ENCODE results near the gene USP43.

The USP43 gene

DNA sequence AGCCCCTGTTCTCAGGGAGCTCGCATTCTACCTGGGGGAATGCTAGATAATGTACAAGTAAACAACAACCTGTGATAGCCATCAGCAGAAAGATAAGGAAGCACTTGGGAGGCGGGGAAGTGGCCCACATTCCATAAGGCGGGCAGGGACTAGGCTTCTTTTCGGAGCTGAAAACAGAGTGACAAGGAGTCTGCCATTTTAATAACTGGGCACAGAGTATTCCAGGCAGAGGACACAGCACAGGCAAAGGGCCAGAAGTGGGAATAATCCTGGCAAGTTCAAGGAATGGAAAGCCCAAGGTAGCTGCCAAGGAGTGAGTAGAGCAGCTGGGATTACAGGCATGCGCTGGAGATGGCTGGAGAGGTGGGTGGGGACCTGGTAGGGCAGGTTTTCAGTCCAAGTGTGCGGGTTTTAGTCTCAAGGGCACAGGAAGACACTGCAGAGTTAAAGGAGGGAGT lies 24.3 kb downstream of the USP43 start:
- Histone ChIP-seq H3K27me3 (no peaks in the 10 kb centered on the region), H3K4me1 (no peaks in the 10 kb centered on the region), H3K36me3 (no peaks in the 10 kb centered on the region), H3K4me3 (ENCODE audit: low read depth, low read length) (no peak overlapping the region), H3K9me3 (no peaks in the 10 kb centered on the region)
- no peak for DNase-seq
- TF ChIP-seq, protein P1, sequence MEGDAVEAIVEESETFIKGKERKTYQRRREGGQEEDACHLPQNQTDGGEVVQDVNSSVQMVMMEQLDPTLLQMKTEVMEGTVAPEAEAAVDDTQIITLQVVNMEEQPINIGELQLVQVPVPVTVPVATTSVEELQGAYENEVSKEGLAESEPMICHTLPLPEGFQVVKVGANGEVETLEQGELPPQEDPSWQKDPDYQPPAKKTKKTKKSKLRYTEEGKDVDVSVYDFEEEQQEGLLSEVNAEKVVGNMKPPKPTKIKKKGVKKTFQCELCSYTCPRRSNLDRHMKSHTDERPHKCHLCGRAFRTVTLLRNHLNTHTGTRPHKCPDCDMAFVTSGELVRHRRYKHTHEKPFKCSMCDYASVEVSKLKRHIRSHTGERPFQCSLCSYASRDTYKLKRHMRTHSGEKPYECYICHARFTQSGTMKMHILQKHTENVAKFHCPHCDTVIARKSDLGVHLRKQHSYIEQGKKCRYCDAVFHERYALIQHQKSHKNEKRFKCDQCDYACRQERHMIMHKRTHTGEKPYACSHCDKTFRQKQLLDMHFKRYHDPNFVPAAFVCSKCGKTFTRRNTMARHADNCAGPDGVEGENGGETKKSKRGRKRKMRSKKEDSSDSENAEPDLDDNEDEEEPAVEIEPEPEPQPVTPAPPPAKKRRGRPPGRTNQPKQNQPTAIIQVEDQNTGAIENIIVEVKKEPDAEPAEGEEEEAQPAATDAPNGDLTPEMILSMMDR (IDR thresholded peaks at IDR 0.05; ENCODE audit: low read depth, low read length) = no peak

DNA sequence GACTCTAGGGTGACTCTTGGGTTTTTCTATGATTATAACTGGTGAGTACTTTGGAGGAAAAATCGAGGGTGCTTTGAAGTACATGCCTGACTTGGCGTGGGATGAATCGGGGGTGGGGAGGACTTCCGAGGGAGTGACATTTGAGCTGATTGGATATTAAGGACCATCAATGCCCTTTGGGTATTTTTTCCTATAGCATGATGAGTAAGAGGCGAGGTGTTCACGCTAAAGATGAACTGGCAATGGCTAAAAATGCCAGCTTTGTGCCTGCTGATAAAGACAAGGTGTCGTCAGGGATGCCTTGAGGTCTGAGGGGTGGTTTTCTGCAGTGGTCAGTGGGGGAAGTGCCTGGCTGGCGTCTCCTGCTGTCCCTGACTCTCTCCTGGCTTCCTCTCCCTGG lies 25.3 kb downstream of the USP43 start:
- Histone ChIP-seq H3K36me3 (no peaks in the 10 kb centered on the region), H3K4me1 (no peaks in the 10 kb centered on the region)

DNA sequence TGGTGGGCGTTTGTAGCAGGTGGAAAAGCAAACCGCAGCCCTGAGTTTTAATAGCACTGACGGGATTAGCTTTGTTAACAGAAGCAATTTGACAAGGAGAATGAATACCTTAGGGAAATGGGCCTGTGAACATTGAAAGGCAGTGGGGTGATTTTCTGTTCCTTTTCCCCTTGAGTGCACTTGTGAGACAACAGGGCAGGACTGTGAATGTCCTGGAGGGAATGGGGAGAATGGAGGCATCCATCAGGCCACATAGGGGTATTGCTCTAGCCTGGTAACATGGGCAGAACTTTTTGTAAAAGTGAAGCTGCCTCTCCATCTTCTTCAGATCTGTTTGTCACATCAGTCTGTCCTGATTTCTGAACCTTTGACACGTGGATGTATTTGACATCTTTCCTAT lies 26.2 kb downstream of the USP43 start:
- H3K9me3 ChIP-seq = no peaks in the 10 kb centered on the region
- H3K36me3 ChIP-seq = no peaks in the 10 kb centered on the region
- DNase-seq = no peak
- H3K4me3 ChIP-seq (ENCODE audit: low read depth, low read length) = no peak overlapping the region
- no peaks in the 10 kb centered on the region for H3K4me1 ChIP-seq
- TF ChIP-seq, protein P1 (IDR thresholded peaks at IDR 0.05; ENCODE audit: low read depth, low read length) = no peak
- no peaks in the 10 kb centered on the region for H3K27me3 ChIP-seq

More for the DNA sequence above, 25.3 kb downstream of the USP43 start:
- no peak for DNase-seq
- Histone ChIP-seq H3K27me3 (no peaks in the 10 kb centered on the region), H3K4me3 (ENCODE audit: low read depth, low read length) (no peak overlapping the region), H3K9me3 (no peaks in the 10 kb centered on the region)
- TF ChIP-seq, protein P1 (IDR thresholded peaks at IDR 0.05; ENCODE audit: low read depth, low read length) = no peak

DNA sequence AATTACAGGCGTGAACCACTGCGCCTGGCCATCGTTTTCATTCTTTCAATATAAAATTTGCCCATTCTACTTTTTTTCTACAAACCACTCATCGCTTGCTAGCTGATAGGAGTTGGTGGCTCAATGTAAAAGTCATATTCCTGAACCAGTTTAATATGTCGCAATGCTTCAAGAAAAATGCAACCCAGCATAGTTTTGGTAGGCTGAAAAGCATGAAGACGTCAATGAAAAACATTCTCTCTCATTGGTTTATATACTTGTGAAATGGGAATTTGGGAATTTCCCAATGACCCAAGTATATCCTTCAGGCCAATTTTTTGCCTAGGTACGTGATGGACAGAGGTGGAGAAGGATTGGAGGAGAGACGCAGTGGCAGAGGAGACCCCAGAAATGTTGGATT lies 26.9 kb downstream of the USP43 start:
- H3K27me3 ChIP-seq = no peaks in the 10 kb centered on the region
- no peak for DNase-seq
- H3K36me3 ChIP-seq = no peaks in the 10 kb centered on the region
- H3K4me1 ChIP-seq = no peaks in the 10 kb centered on the region
- TF ChIP-seq, protein P1 (IDR thresholded peaks at IDR 0.05; ENCODE audit: low read depth, low read length) = no peak
- no peak overlapping the region for H3K4me3 ChIP-seq (ENCODE audit: low read depth, low read length)
- H3K9me3 ChIP-seq = no peaks in the 10 kb centered on the region

DNA sequence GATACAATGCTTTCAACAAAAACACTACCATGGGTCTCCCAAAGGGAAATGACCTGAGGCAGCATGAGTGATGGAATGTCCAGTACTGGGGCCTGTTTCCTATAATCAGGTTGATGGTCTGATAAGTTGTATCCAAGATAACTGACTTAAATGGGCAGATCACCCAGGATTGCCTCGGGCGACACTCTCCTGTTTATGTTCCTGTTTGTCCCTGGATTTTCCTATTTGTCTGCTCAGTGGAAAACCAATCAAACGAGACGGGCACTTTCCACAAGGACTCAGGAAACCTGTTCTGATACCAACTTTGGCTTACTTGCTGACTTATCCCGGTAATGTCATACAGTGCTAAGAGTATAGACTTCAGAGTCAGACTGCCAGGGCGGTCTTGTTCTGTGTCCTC lies 27.4 kb downstream of the USP43 start:
- DNase-seq = no peak
- Histone ChIP-seq H3K36me3 (no peaks in the 10 kb centered on the region), H3K4me3 (ENCODE audit: low read depth, low read length) (no peak overlapping the region), H3K27me3 (no peaks in the 10 kb centered on the region), H3K9me3 (no peaks in the 10 kb centered on the region), H3K4me1 (no peaks in the 10 kb centered on the region)
- TF ChIP-seq, protein P1 (IDR thresholded peaks at IDR 0.05; ENCODE audit: low read depth, low read length) = no peak

DNA sequence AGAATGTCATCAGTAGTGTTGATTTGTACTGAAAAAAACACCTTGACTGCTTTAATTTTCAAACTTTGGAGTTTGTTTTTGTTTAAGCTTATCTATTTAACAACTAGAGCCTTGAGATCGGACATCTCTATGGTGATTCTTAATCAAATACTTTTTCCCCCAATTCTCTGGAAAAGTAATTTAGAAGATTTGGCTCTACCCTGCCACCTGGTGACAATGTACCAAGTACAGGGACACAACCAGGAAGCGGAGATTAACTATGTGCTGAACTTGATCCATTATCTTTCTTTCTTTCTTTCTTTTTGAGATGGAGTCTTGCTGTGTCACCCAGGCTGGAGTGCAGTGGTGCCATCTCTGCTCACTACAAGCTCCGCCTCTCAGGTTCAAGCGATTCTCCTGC lies 30.8 kb downstream of the USP43 start:
- Histone ChIP-seq H3K27me3 (no peaks in the 10 kb centered on the region), H3K4me1 (no peaks in the 10 kb centered on the region), H3K36me3 (no peaks in the 10 kb centered on the region), H3K4me3 (ENCODE audit: low read depth, low read length) (no peak overlapping the region), H3K9me3 (no peaks in the 10 kb centered on the region)
- TF ChIP-seq, protein P1 (IDR thresholded peaks at IDR 0.05; ENCODE audit: low read depth, low read length) = no peak
- no peak for DNase-seq
